D721Med (cell line): ENCODE results near the gene KLC3.

Experiments
- DNase-seq: peaks from one replicate; pipeline ENCODE4 v3.0.0; 2011; ENCODE audit warnings: low spot score; ENCODE audit not compliant: insufficient read length
- FAIRE-seq: peaks from 2 replicates; lab custom pipeline; 2011; peaks lifted over from hg19 to GRCh38; lab: Jason Lieb, UNC
- TF ChIP-seq, protein P1 (sequence below): IDR thresholded peaks from 2 replicates; pipeline ENCODE4 v1.5.1; 2012; ENCODE audit warnings: mild to moderate bottlenecking, control low read depth; ENCODE audit not compliant: insufficient read depth; ENCODE audit errors: missing control alignments

KLC3 gene

DNA sequence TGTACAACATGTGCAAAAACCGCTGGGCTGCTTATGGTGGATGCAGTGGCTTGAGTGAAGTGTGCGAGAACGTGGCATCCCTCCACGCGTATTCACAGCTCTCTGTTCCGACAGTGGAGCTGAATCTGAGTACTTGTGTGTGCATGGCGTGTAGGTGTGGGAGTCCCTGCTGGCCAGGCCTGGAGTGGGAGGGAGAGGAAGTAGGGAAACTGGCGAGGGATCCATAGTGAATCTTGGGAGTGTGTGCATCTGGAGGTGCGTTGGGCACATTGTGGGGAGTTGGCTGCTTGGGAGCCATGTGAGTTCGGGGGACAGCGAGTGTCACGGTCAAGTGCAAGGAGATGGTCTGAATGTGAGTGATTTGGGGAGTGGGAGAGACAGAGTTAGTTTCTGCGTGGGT lies 2.4 kb downstream of the KLC3 start:
- no peak for DNase-seq
- TF ChIP-seq, protein P1, sequence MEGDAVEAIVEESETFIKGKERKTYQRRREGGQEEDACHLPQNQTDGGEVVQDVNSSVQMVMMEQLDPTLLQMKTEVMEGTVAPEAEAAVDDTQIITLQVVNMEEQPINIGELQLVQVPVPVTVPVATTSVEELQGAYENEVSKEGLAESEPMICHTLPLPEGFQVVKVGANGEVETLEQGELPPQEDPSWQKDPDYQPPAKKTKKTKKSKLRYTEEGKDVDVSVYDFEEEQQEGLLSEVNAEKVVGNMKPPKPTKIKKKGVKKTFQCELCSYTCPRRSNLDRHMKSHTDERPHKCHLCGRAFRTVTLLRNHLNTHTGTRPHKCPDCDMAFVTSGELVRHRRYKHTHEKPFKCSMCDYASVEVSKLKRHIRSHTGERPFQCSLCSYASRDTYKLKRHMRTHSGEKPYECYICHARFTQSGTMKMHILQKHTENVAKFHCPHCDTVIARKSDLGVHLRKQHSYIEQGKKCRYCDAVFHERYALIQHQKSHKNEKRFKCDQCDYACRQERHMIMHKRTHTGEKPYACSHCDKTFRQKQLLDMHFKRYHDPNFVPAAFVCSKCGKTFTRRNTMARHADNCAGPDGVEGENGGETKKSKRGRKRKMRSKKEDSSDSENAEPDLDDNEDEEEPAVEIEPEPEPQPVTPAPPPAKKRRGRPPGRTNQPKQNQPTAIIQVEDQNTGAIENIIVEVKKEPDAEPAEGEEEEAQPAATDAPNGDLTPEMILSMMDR: no peak
- no peak for FAIRE-seq

DNA sequence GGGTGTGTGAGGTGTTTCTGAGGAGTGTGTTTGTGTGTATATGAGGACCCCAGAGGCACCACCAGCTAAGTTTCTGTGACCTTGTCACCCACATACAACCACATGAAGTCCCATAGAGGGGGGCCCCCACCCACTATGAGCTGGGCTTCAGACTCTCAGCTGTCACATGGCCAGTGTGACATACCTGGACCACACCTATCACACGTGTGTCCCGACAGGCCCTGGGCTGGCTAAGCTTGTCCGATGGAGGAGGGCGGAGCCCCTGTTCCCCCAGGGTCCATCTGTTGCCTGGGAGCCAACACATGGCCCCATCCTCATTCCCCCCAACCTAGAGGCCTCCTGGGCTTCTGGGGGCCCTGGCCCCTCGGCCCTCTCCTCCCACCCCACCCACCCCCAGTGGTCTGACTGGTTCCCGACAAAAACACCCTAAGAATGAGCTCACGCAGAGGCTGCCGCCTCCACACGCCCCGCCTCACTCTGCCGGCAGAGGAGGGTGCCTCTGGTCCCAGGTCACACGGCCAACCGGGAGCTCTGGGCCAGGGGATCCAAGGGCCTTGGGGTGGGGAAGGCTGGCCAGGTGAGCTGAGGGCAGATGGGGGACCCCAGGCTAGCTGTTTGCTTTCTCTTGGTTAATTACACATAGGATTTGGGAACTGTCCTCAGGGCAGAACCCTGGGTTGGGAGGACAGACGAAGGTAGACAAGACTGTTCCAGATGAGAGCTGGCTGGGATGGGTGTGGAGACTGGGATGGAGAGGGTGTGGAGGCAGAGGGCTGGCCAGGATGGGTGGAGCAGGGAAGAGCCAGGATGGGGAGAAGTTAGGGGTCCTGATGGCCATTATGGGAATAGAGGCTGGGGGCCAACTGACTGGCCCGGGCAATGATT lies 4.3 kb downstream of the KLC3 start:
- DNase-seq: no peak
- TF ChIP-seq, protein P1: no peak
- no peak for FAIRE-seq

DNA sequence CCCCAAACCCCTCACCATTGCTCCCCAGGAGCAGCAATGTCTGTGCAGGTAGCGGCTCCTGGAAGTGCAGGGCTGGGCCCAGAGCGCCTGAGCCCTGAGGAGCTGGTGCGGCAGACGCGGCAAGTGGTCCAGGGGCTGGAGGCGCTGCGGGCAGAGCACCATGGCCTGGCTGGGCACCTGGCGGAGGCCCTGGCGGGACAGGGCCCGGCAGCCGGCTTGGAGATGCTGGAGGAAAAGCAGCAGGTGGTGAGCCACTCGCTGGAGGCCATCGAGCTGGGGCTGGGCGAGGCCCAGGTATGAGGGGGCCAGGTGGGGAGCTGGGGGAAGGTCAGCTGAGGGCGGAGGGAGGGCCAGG lies 4.9 kb downstream of the KLC3 start:
- DNase-seq: no peak
- TF ChIP-seq, protein P1: no peak
- FAIRE-seq: no peak

DNA sequence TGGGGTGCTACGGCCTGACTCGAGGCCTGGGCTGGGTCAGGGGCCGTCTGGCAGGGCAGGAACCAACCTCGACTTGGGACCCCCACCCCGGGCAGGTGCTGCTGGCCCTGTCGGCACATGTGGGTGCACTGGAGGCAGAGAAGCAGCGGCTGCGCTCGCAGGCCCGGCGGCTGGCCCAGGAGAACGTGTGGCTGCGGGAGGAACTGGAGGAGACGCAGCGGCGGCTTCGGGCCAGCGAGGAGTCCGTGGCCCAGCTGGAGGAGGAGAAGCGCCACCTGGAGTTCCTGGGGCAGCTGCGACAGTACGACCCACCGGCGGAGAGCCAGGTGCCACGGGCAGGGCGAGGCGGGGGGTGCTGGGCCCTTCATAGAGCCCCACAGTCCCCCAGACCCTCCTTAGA lies 5.9 kb downstream of the KLC3 start:
- FAIRE-seq (no peak), DNase-seq (no peak)
- TF ChIP-seq, protein P1: no peak

DNA sequence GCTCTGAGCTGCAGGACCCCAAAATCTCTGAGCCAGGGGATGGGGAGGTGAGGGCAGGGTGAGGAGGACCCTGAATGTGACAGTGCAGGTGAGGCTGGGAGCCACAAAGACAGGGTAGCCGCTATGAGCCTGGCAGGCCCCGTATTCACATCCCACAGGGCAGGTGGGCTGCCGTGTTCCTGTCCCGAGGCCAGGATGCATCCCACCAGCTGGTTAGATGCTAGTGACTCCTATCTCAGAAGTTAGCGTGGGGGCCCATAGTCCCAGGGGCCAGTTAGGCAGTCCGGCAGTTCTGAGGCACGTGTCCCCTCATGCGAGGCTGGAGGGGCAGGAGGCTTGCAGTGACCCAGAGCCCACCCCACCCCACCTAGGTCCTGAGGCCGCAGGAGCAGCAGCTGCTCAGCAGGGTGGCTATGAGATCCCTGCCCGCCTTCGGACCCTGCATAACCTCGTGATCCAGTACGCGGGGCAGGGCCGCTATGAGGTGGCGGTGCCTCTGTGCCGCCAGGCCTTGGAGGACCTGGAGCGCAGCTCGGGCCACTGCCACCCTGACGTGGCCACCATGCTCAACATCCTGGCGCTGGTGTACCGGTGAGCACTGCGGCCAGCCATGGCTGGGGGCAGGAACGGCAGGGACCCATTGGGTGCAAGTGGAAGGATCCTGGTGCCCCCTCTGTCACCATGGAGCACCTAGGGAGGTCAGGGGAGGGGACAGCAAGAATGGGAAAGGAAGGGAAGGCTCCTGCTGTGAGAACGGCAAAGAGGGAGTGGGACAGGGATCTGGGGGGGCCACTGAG lies 7.2 kb downstream of the KLC3 start:
- no peak for DNase-seq
- TF ChIP-seq, protein P1: no peak
- no peak for FAIRE-seq

DNA sequence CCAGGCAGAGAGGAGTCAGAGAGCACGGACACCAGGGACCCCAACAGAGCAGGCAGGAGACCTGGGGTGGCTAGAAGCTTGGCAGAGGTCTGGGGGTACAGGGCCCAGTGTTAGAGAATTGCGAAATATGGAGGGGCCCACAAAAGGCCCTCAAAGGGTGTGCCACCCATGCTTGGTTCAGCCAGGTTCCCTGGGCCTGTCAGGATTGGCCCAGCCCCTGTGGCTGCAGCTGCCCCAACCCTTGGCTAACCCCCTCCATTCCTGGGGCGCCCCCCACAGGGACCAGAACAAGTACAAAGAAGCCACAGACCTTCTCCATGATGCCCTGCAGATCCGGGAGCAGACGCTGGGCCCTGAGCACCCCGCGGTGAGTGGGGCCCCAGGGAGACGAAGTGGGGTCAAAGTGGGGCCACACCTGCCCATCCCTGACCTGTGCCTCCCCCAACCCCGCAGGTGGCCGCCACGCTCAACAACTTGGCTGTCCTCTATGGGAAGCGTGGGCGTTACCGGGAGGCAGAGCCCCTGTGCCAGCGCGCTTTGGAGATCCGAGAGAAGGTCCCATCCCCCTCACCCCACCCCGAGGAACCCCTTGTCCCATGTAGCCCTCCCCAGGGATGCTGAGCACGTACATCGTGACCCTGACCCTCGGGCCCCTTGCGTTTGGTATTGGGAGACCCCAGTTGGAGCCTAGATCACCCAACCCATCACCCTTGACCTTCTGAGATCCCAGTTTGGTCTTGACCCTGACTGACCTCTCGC lies 8.0 kb downstream of the KLC3 start:
- TF ChIP-seq, protein P1: no peak

DNA sequence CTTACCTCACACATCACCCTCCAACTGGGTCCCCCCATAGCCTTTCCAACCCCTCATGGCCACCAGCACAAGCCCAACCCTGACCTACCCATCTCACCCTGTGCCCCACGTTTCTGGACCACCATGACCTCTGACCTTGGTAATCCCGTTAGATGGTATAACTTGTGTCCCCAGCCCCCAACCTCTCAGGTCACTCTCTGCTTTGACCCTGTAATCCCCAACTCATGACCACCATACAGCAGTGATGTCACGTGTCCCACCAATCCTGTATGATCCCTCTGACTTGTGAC lies 8.5 kb downstream of the KLC3 start:
- no peak for DNase-seq
- FAIRE-seq: no peak
- TF ChIP-seq, protein P1: no peak

More for the DNA sequence above, 8.0 kb downstream of the KLC3 start:
- no peak for FAIRE-seq
- no peak for DNase-seq
